GM12891 (cell line): Measurements from ENCODE around the gene TK2.

Experiments
- POLR2A ChIP-seq: IDR thresholded peaks from 2 replicates; pipeline ENCODE4 v1.6.1; 2011; ENCODE audit warnings: low read depth, low read length, control low read depth
- SPI1 ChIP-seq: IDR thresholded peaks from 2 replicates; pipeline ENCODE4 v1.6.1; 2011; ENCODE audit warnings: low read depth, low read length, control low read depth

DNA sequence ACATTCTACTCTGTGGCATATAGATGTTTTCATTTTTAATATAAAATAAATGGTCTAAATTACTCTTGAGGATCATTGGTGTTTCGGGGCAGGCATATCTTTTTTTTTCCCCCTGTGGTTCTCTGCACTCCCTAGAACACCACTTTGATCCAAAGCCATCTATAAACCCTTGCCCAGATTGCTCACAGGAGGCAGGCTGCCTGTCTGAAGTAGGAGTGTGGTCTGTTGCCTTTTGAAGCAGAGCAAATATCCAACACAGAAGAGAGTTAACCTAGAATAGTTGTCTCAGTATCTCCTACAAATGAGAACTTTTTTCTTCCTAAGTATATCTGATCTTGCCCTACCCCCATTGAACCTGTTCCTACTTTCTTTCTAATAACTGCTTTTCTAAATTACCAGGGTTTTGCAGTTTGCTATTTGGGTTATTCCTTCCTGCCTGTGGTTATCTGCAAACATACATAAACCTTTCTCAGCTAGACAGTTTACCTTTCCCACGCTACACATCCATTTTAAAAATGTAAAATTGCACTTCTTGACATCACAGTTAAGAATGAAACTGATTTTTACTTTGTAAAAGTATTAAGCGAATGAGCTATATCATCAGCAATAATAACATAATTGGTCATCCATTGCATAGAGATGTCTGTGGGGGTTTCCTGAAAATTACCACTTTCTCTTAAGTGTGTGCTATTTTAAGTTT, 11.6 kb upstream of the TK2 start:
- no peak for TF ChIP-seq POLR2A
- TF ChIP-seq SPI1 = no peak
